Keratinocyte (primary cell): ENCODE results near the gene ERVK3-1. TPM values are rescaled to one million over a fixed set of nuclear protein-coding genes. Genes with fewer than 3 reads are reported as not detected.
A peak's percentile ranks its signal among the peaks of the same experiment; 100 is the strongest.

ENCODE experiments used
- DNase-seq: peaks from one replicate; pipeline ENCODE4 v3.0.0-alpha.2; 2011; ENCODE audit warnings: low read depth, missing footprints, low spot score
- FAIRE-seq: peaks from 2 replicates; lab custom pipeline; 2011; peaks lifted over from hg19 to GRCh38; lab: Jason Lieb, UNC
- H2AFZ ChIP-seq: 2 replicates; pipeline ENCODE4 v1.6.0; 2012; ENCODE audit warnings: low read length, control low read depth, inconsistent platforms; ENCODE audit not compliant: control insufficient read depth
- H3K27ac ChIP-seq: 2 replicates; pipeline ENCODE4 v1.5.1; 2011; ENCODE audit warnings: low read length; ENCODE audit not compliant: control insufficient read depth, insufficient read depth
- H3K27me3 ChIP-seq: 3 replicates; pipeline ENCODE4 v1.6.0; 2011; ENCODE audit warnings: low read length; ENCODE audit not compliant: control insufficient read depth, insufficient read depth; ENCODE audit errors: extremely low read depth
- H3K36me3 ChIP-seq, 2 experiments: 2 replicates in 1 of 2; 3 replicates in 1 of 2; pipeline ENCODE4 v1.5.1; 2011; ENCODE audit warnings: low read length in 2 of 2, mild to moderate bottlenecking in 1 of 2; ENCODE audit not compliant: control insufficient read depth in 2 of 2, insufficient read depth in 2 of 2; ENCODE audit errors: extremely low read depth in 1 of 2
- H3K4me1 ChIP-seq: 3 replicates; pipeline ENCODE4 v1.5.1; 2011; ENCODE audit warnings: low read length; ENCODE audit not compliant: control insufficient read depth, insufficient read depth; ENCODE audit errors: extremely low read depth
- H3K4me2 ChIP-seq: 3 replicates; pipeline ENCODE4 v1.6.0; 2011; ENCODE audit warnings: low read depth, low read length; ENCODE audit not compliant: control insufficient read depth, insufficient read depth; ENCODE audit errors: extremely low read depth
- H3K4me3 ChIP-seq, 3 experiments: fragments of 200-600 bp in 1 of 3; sonication (generic) in 1 of 3; 2 replicates in 2 of 3; 3 replicates in 1 of 3; pipeline ENCODE4 v1.5.1; 2011 to 2016; ENCODE audit warnings: low read length in 3 of 3, mild to moderate bottlenecking in 3 of 3, control low read depth in 2 of 3, inconsistent platforms in 1 of 3, low read depth in 1 of 3, mixed read lengths in 1 of 3, mixed run types in 1 of 3, moderate library complexity in 1 of 3; ENCODE audit not compliant: control insufficient read depth in 2 of 3, insufficient read depth in 2 of 3; ENCODE audit errors: extremely low read depth in 1 of 3
- H3K79me2 ChIP-seq: 2 replicates; pipeline ENCODE4 v1.6.0; 2012; ENCODE audit warnings: low read length; ENCODE audit not compliant: control insufficient read depth, insufficient read depth
- H3K9ac ChIP-seq: 3 replicates; pipeline ENCODE4 v1.6.0; 2011; ENCODE audit warnings: low read length; ENCODE audit not compliant: control insufficient read depth, insufficient read depth; ENCODE audit errors: extremely low read depth
- H3K9me1 ChIP-seq: 3 replicates; pipeline ENCODE4 v1.6.0; 2011; ENCODE audit warnings: low read length; ENCODE audit not compliant: control insufficient read depth, insufficient read depth; ENCODE audit errors: extremely low read depth
- H3K9me3 ChIP-seq: 2 replicates; pipeline ENCODE4 v1.5.1; 2012; ENCODE audit warnings: low read depth, low read length; ENCODE audit not compliant: control insufficient read depth
- H4K20me1 ChIP-seq: 3 replicates; pipeline ENCODE4 v1.6.0; 2011; ENCODE audit warnings: low read length; ENCODE audit not compliant: control insufficient read depth, insufficient read depth; ENCODE audit errors: extremely low read depth
- CTCF ChIP-seq, 3 experiments: IDR thresholded peaks in 1 of 3; conservative IDR thresholded peaks in 1 of 3; optimal IDR thresholded peaks in 1 of 3; 2 replicates in 2 of 3; 3 replicates in 1 of 3; pipeline versions ENCODE3 to v1.5.1; 2011; ENCODE audit warnings: low read length in 3 of 3, mild to moderate bottlenecking in 3 of 3, moderate library complexity in 2 of 3, control low read depth in 1 of 3, inconsistent platforms in 1 of 3; ENCODE audit not compliant: insufficient read depth in 2 of 3; ENCODE audit errors: extremely low read depth in 1 of 3
- EZH2 ChIP-seq: IDR thresholded peaks from one replicate; pipeline ENCODE4 v1.6.1; 2012; ENCODE audit warnings: inconsistent platforms, mild to moderate bottlenecking, low read length, moderate library complexity
- dilution Hi-C: fragments of 300-500 bp; cut with MboI; formaldehyde crosslinking; loops from one replicate; pipeline ENCODE4 v1.7.0; 2020; ENCODE audit warnings: low sequenced_read_pairs; ENCODE audit not compliant: extremely low pct_ligation_motif_present
- polyA plus RNA-seq, 5 experiments: library from polyadenylated mRNA; depleted of rRNA in 3 of 5; stranded (reverse) in 3 of 5; stranded (forward) in 1 of 5; unstranded in 1 of 5; fragments of >200 nt; gene quantifications; 1 replicate in 1 of 5; 2 replicates in 3 of 5; 3 replicates in 1 of 5; pipeline versions ENCODE4 v1.2.1 to v1.2.3, GENCODE V29; 2011 to 2012; ENCODE audit warnings: missing spikeins in 2 of 5, low read depth in 1 of 5, low replicate concordance in 1 of 5

ERVK3-1 gene
- polyA plus RNA-seq, 1 donor (not counting 4 experiments of a cell fraction or from before 2014, with no cell fraction given) = 48.6 TPM

GRCh38 chr19:58349590-58349989 is 44.4 kb downstream of the ERVK3-1 start:
- Histone ChIP-seq H3K4me2 (no peak overlapping the region), H3K4me1 (no peaks in the 10 kb centered on the region), H3K9me1 (no peaks in the 10 kb centered on the region), H3K79me2 (no peaks in the 10 kb centered on the region), H4K20me1 (no peaks in the 10 kb centered on the region), H3K4me3 (no peak overlapping the region), H3K9ac (no peak overlapping the region), H3K27ac (no peak overlapping the region), H3K27me3 (peaks cover 37% of the 10 kb centered on the region), H3K36me3 (no peaks in the 10 kb centered on the region), H2AFZ (no peak overlapping the region), H3K9me3 (no peaks in the 10 kb centered on the region)
- no peak for TF ChIP-seq CTCF (optimal IDR thresholded peaks at IDR 0.05 in 1 of 3, IDR thresholded peaks at IDR 0.05 in 1 of 3, conservative IDR thresholded peaks at IDR 0.05 in 1 of 3; ENCODE audit: extremely low read depth in 1 of 3, insufficient read depth in 2 of 3, low read length in 3 of 3)
- TF ChIP-seq EZH2 = no peak
- dilution Hi-C loops = no loop called here
- DNase-seq (no peak), FAIRE-seq (no peak)

- H2AFZ ChIP-seq = no peak overlapping the region
- no peak overlapping the region for H3K4me3 ChIP-seq
- no peak for FAIRE-seq
- H3K79me2 ChIP-seq = no peaks in the 10 kb centered on the region
- no peak overlapping the region for H3K4me2 ChIP-seq
- H3K4me1 ChIP-seq = no peaks in the 10 kb centered on the region
- no peaks in the 10 kb centered on the region for H3K9me3 ChIP-seq
- H3K9me1 ChIP-seq = no peaks in the 10 kb centered on the region
- H3K9ac ChIP-seq = no peak overlapping the region
- H4K20me1 ChIP-seq = no peaks in the 10 kb centered on the region
- no peak overlapping the region for H3K27ac ChIP-seq
- H3K27me3 ChIP-seq = peaks cover 37% of the 10 kb centered on the region
- dilution Hi-C loops = no loop called here
- H3K36me3 ChIP-seq = no peaks in the 10 kb centered on the region
- no peak for DNase-seq
- TF ChIP-seq CTCF (optimal IDR thresholded peaks at IDR 0.05 in 1 of 3, IDR thresholded peaks at IDR 0.05 in 1 of 3, conservative IDR thresholded peaks at IDR 0.05 in 1 of 3; ENCODE audit: extremely low read depth in 1 of 3, insufficient read depth in 2 of 3, low read length in 3 of 3) (no peak), EZH2 (peak; percentile 43)
Measured at GRCh38 chr19:58350001-58350861, 45.1 kb downstream of the ERVK3-1 start.
